Fibroblast of the aortic adventitia (primary cell): ENCODE measurements around the gene CD300C. TPM values are rescaled to one million over a fixed set of nuclear protein-coding genes. Genes with fewer than 3 reads are reported as not detected.

Source experiments
- DNase-seq: peaks from one replicate; pipeline ENCODE4 v3.0.0-alpha.2; 2010; ENCODE audit warnings: low read depth
- H3K4me3 ChIP-seq: 2 replicates; pipeline ENCODE4 v1.5.1; 2011; ENCODE audit warnings: low read depth, mild to moderate bottlenecking, control low read depth, low read length, moderate library complexity
- CTCF ChIP-seq: IDR thresholded peaks from 2 replicates; pipeline ENCODE4 v1.5.1; 2011; ENCODE audit warnings: mild to moderate bottlenecking, low read length, control low read depth, inconsistent platforms; ENCODE audit not compliant: insufficient read depth
- total RNA-seq: library from RNA; depleted of rRNA; stranded (reverse); fragments of >200 nt; gene quantifications from 2 replicates; pipeline ENCODE4 v1.2.3, GENCODE V29; 2012; ENCODE audit warnings: low replicate concordance

CD300C gene
- total RNA-seq, 1 donor, result not detected

- DNase-seq, result no peak
- H3K4me3 ChIP-seq, result no peak overlapping the region
- no peak for TF ChIP-seq CTCF
Measured at GRCh38 chr17:74532115-74532514, 13.8 kb downstream of the CD300C start.

- no peak for TF ChIP-seq CTCF
- no peak for DNase-seq
- H3K4me3 ChIP-seq, result no peak within 1 kb of the TSS
Measured at GRCh38 chr17:74531231-74531761, 14.6 kb downstream of the CD300C start, which contains the start of gene CD300LB. Gene CD300LB (minus strand): TSS chr17:74531475. CDS start chr17:74531350, 125 bp downstream.

- H3K4me3 ChIP-seq, result no peak overlapping the region
- TF ChIP-seq CTCF, result no peak
- no peak for DNase-seq
Measured at GRCh38 chr17:74530831-74531150, 15.1 kb downstream of the CD300C start.

- DNase-seq, result no peak
- H3K4me3 ChIP-seq, result no peak overlapping the region
- TF ChIP-seq CTCF, result no peak
Measured at GRCh38 chr17:74529243-74529642, 16.7 kb downstream of the CD300C start.

GRCh38 chr17:74528491-74529199 lies 17.3 kb downstream of the CD300C start:
- no peak for TF ChIP-seq CTCF
- no peak for DNase-seq

GRCh38 chr17:74527756-74528155 lies 18.2 kb downstream of the CD300C start:
- TF ChIP-seq CTCF, result no peak
- H3K4me3 ChIP-seq, result no peak overlapping the region
- no peak for DNase-seq

More at GRCh38 chr17:74528491-74529199, 17.3 kb downstream of the CD300C start:
- no peak overlapping the region for H3K4me3 ChIP-seq
